ENCODE data around the gene PRAMEF15. TPM values are rescaled to one million over a fixed set of nuclear protein-coding genes. Genes with fewer than 3 reads are reported as not detected.
"Not testable (repeated sequence)": the region's sequence is repeated elsewhere in the genome, so short reads cannot be mapped to it uniquely, and the experiment has no call there.

Gene PRAMEF15
- total RNA-seq (2013; cell fraction: nucleolus; rRNA removed), result not detected in 2 replicates
- total RNA-seq (2014; rRNA removed), result not detected in 2 replicates
- total RNA-seq (2014; rRNA removed; fragmentation: Illumina TruSeq; extraction: Trizol), result not detected in 2 replicates
- total RNA-seq (2021), result not detected in 2 replicates
- not detected for polyA plus RNA-seq (2011; ENCODE audit: low read depth)
- polyA plus RNA-seq (2011; rRNA removed), result not detected in 2 replicates
- not detected in 2 replicates for polyA plus RNA-seq (2011; cell fraction: cytosol; rRNA removed)
- polyA plus RNA-seq (2011; cell fraction: nucleus; rRNA removed), result not detected in 2 replicates
- not detected in 2 replicates for polyA plus RNA-seq (2012)
- not detected in 2 replicates for polyA plus RNA-seq (2014; fragmentation: Illumina TruSeq; extraction: Trizol)
- polyA plus RNA-seq (2014; fragmentation: Nextera tagmentation; extraction: Ambion mirVana), result not detected
- not detected in 2 replicates for polyA plus RNA-seq (2014; rRNA removed)
- not detected for polyA plus RNA-seq (2016; fragmentation: Nextera tagmentation; extraction: Ambion mirVana)
- polyA minus RNA-seq (2011; rRNA and poly(A)+ RNA removed), result not detected in 2 replicates
- polyA minus RNA-seq (2011; cell fraction: cytosol; rRNA and poly(A)+ RNA removed), result not detected in 2 replicates
- polyA minus RNA-seq (2011; cell fraction: nucleus; rRNA and poly(A)+ RNA removed), result not detected in 2 replicates
- Bru-seq, nascent RNA, result not detected
- BruChase-seq, experiment 1, labeled RNA remaining after a 6-hour chase, result not detected
- BruChase-seq, experiment 2, labeled RNA remaining after a 2-hour chase, result not detected
- long read RNA-seq, experiment 1, result 0 reads
- long read RNA-seq, experiment 2, result 0 reads

GRCh38 chr1:13315281-13315680, at the start of gene PRAMEF15:
PRAMEF15 (plus strand) TSS chr1:13315581; CDS start chr1:13318408, 2,827 bp downstream.
- H3K27ac ChIP-seq (ENCODE audit: control insufficient read depth, insufficient read depth); H2AFZ ChIP-seq (ENCODE audit: control insufficient read depth, low read depth, low read length); H4K20me1 ChIP-seq (ENCODE audit: control insufficient read depth, insufficient read depth); H3K4me3 ChIP-seq; H3K4me2 ChIP-seq (ENCODE audit: control insufficient read depth, insufficient read depth); CTCF ChIA-PET; H3K9me3 ChIP-seq (replicated peaks; ENCODE audit: control insufficient read depth, insufficient read depth, low read length); H3K27me3 ChIP-seq (replicated peaks in 1 of 2; ENCODE audit: control insufficient read depth in 2 of 2, insufficient read depth in 2 of 2, low read length in 1 of 2); ATAC-seq; DNase-seq (ENCODE audit: low read depth, low spot score); H3K36me3 ChIP-seq (ENCODE audit: control insufficient read depth in 2 of 2, insufficient read depth in 2 of 2, low read length in 1 of 2); BruUV-seq (replicated peaks); in situ Hi-C loops (cut with MboI); H3K79me2 ChIP-seq (ENCODE audit: control insufficient read depth, insufficient read depth, low read length); FAIRE-seq; POLR2A ChIA-PET; SMC1A ChIA-PET (ENCODE audit: uncharacterized antibody, unreplicated experiment); intact Hi-C loops (cut with micrococcal nuclease; ENCODE audit: unreplicated experiment); H3K9ac ChIP-seq (ENCODE audit: control insufficient read depth, insufficient read depth, low read length); H3K4me1 ChIP-seq (ENCODE audit: control insufficient read depth, insufficient read depth, low read length); RAD21 ChIA-PET (ENCODE audit: unreplicated experiment): not testable (repeated sequence)
- WGBS (ENCODE audit: insufficient coverage, insufficient replicate concordance, low lambda C conversion rate, missing lambda C conversion rate), result 0% methylated on average over 1 of the region's 4 CpGs

- H3K4me3 ChIP-seq; H2AFZ ChIP-seq (ENCODE audit: control insufficient read depth, low read depth, low read length); H3K27ac ChIP-seq (ENCODE audit: control insufficient read depth, insufficient read depth); H3K36me3 ChIP-seq (ENCODE audit: control insufficient read depth in 2 of 2, insufficient read depth in 2 of 2, low read length in 1 of 2); H3K9me3 ChIP-seq (replicated peaks; ENCODE audit: control insufficient read depth, insufficient read depth, low read length); in situ Hi-C loops (cut with MboI); SMC1A ChIA-PET (ENCODE audit: uncharacterized antibody, unreplicated experiment); H4K20me1 ChIP-seq (ENCODE audit: control insufficient read depth, insufficient read depth); POLR2A ChIA-PET; CTCF ChIA-PET; H3K4me1 ChIP-seq (ENCODE audit: control insufficient read depth, insufficient read depth, low read length); BruUV-seq (replicated peaks); DNase-seq (ENCODE audit: low read depth, low spot score); H3K27me3 ChIP-seq (replicated peaks in 1 of 2; ENCODE audit: control insufficient read depth in 2 of 2, insufficient read depth in 2 of 2, low read length in 1 of 2); H3K9ac ChIP-seq (ENCODE audit: control insufficient read depth, insufficient read depth, low read length); H3K4me2 ChIP-seq (ENCODE audit: control insufficient read depth, insufficient read depth); RAD21 ChIA-PET (ENCODE audit: unreplicated experiment); FAIRE-seq; H3K79me2 ChIP-seq (ENCODE audit: control insufficient read depth, insufficient read depth, low read length); intact Hi-C loops (cut with micrococcal nuclease; ENCODE audit: unreplicated experiment): not testable (repeated sequence)
- 40% methylated on average over 4 of the region's 6 CpGs for WGBS (ENCODE audit: insufficient coverage, insufficient replicate concordance, low lambda C conversion rate, missing lambda C conversion rate)
- peak; percentile 63 for ATAC-seq
- TF ChIP-seq CTCF (IDR thresholded peaks at IDR 0.05 in 2 of 3, conservative IDR thresholded peaks at IDR 0.05 in 1 of 3; ENCODE audit: control insufficient read depth in 2 of 3, extremely low read depth in 1 of 3, insufficient read depth in 1 of 3, low read depth in 3 of 3, low read length in 3 of 3), result peak in 1 of 3 experiments; percentile 1; a peak in 1 of 6 replicates
Observed at GRCh38 chr1:13277016-13277415, 38.4 kb upstream of the PRAMEF15 start.

DNA sequence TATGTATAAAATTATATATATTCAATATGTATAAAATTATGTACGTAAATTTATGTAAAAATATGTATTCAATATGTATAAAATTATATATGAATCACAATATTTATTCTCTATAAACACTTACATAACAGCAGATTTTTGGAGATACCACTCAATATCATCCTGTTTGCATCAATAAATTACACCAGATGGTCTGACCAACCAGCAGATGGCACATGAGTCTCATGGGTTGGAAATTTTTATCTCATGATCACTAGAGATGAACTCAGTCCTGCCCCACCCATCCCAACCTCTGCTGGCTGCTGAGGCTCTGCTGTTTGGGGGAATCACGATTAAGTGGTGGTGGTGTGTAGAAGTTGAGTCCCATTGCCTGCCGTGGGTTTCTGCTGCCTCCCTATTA, 35.8 kb upstream of the PRAMEF15 start:
- DNase-seq (ENCODE audit: low read depth, low spot score); RAD21 ChIA-PET (ENCODE audit: unreplicated experiment); H3K4me3 ChIP-seq; H3K9me3 ChIP-seq (replicated peaks; ENCODE audit: control insufficient read depth, insufficient read depth, low read length); ATAC-seq; intact Hi-C loops (cut with micrococcal nuclease; ENCODE audit: unreplicated experiment); H3K36me3 ChIP-seq (ENCODE audit: control insufficient read depth in 2 of 2, insufficient read depth in 2 of 2, low read length in 1 of 2); in situ Hi-C loops (cut with MboI); H4K20me1 ChIP-seq (ENCODE audit: control insufficient read depth, insufficient read depth); POLR2A ChIA-PET; H2AFZ ChIP-seq (ENCODE audit: control insufficient read depth, low read depth, low read length); CTCF ChIA-PET; H3K79me2 ChIP-seq (ENCODE audit: control insufficient read depth, insufficient read depth, low read length); SMC1A ChIA-PET (ENCODE audit: uncharacterized antibody, unreplicated experiment); H3K27me3 ChIP-seq (replicated peaks in 1 of 2; ENCODE audit: control insufficient read depth in 2 of 2, insufficient read depth in 2 of 2, low read length in 1 of 2); FAIRE-seq; H3K9ac ChIP-seq (ENCODE audit: control insufficient read depth, insufficient read depth, low read length); H3K4me2 ChIP-seq (ENCODE audit: control insufficient read depth, insufficient read depth); H3K4me1 ChIP-seq (ENCODE audit: control insufficient read depth, insufficient read depth, low read length); BruUV-seq (replicated peaks); H3K27ac ChIP-seq (ENCODE audit: control insufficient read depth, insufficient read depth): not testable (repeated sequence)
- 0% methylated on average over 3 of the region's 3 CpGs for WGBS (ENCODE audit: insufficient coverage, insufficient replicate concordance, low lambda C conversion rate, missing lambda C conversion rate)
